HG03025 (cell line): ENCODE measurements around the gene BEX3.
"Not testable (repeated sequence)": the region's sequence is repeated elsewhere in the genome, so short reads cannot be mapped to it uniquely, and the experiment has no call there.

Experiments
- ATAC-seq: cut with Tn5 transposase; IDR thresholded peaks from one replicate; pipeline ENCODE4 v1.9.1; 2021; ENCODE audit warnings: mild to moderate bottlenecking, moderate library complexity; ENCODE audit not compliant: unreplicated experiment, low FRiP score

BEX3 gene

DNA sequence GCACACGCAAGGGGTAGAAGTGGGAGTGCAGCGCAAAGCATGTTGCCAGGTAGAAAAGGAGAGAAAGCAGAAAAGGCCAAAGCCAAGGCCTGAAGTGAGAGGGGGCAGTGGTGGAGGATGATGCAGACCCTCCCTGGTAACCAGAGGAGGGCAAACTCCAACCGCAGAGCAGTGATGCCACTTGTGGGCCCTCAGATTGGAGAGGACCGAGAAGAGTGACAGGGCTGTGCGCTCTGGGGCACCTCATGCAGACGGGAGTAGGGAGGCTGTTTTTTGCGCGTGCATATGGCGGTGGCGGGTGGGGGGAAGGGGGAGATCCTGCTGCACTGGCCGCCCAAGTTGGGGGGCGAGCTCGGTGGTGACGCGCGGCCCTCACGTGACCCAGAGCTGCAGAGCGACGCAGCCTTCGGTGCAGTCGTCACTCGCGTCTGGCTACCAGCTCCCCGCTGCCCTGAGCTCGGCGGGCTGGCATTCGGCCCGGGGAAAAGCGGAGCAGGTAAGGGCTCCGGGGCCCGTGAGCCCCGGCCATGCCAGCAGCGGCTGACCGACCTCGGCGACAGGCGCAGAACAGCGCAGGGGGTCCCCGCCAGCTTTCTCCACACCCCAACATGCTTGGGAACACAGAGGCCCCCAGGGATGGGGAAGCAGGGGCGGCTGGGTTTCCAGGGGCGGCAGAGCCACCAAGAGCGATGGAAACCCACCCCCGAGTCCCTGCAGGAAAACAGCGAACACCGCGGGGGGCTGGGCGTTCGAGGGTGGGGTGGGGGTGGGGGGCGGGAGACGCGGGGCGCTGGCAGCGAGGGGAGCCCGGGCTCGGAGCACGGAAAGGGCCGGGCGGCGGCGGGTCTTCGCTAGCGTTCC, at the start of gene BEX3:
TSS of gene BEX3 (plus strand) at position 421 of the 861 bp plus-strand sequence. CDS start 984 bp downstream, outside the sequence.
- no peak for ATAC-seq

DNA sequence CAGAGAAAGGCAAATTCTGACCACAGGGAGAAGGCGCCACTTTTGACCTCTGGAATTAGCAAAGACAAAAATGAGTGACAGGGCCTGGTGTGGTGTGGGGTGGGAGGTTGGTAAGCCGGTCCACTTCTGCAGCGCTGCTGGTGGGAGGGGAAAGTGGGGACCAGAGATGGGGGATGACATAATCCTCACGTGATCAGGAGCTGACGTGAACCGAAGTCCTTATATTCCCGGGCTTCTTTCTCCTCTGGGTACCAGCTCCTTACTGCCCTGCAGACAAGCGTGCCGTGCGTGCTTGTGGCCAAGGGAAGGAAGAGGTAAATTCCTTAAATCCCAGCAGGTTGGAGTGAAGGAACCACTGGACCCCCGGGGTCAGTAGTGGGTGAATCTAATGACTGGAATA, 46.3 kb upstream of the BEX3 start, which contains the start of gene TCEAL7:
TSS of gene TCEAL7 (plus strand) at position 249 of the 400 bp plus-strand sequence. CDS start 1,165 bp downstream, outside the sequence.
- no peak for ATAC-seq

DNA sequence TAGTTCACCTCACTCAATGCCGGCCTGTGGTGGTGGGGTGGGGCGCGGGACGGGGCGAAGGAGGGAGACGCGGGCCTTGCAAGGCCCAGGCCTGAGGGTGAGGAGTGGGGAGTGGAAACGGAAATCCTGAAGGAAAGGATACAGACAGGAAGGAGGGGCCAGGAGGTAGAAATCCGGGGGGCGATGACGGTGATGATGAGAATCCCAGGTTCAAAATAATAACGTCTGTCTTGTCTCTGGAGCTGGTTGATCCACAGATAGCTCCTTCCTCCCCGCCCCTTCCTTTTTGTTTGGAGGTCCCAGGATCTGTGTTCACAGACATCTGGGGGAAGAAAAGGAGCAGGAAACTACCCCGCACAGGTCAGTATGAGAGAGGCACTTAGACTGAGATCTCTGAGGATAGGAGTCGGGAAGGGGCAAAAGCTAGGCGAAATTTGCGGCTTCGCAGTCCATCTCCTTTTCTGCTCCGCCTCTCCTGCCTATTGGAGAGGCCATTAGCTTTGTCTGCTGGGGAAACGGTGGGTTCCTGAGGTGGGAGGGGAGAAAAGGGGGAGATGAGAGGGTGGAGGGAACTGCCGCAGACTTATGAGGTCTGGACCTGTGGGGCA, 45.6 kb upstream of the BEX3 start:
- ATAC-seq, result no peak

DNA sequence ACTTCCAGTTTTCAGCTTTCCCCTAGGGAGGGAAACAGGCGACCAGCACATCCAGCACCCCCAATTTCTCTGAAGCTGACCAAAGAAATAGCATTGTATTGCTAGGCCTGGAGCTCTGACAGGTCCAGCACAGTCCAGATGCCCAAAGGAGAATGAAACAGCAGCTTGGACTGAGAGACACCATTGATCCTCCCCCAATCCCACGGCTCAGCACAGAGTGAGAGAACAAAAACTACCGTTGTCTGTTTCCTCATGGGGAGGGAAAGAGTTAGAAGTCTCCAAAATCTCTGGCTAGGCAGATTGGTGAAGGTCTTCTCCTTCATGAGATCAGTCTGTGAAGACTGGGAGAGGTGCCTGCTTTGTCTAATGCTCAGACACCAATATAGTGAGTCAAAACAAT, 37.7 kb upstream of the BEX3 start:
- no peak for ATAC-seq

DNA sequence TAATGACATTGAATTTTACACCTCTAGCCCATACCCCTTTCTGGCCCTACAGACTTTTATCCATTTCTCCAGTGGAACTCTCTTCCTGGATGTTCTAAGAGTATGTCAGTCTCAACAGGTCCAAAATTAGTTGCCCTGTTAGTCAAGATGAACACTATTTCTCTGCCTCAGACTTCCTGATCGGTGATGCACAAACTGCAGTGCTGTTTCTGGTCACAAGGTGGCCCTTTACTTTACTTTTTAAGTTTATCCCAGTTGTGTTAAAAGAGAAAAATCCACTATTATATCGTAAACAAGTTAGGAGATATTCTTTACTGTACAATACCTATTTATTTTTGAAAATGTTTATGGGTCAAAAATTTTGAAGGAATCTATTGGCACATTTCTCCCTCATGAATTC, 33.2 kb upstream of the BEX3 start:
- no peak for ATAC-seq

DNA sequence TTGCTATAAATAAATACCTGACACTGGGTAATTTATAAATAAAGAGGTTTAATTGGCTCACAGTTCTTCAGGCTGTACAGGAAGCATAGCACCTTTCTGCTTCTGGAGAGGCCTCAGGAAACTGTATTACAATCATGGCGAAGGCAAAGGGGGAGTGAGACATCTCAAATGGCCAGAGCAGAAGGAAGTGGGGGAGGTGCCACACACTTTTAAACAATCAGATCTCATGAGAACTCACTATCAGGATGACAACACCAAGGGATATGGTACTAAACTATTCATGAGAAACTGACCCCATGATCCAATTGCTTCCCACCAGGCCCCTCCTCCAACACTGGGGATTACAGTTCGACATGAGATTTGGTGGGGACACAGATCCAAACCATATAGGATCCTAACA, 31.7 kb upstream of the BEX3 start:
- ATAC-seq, result no peak

DNA sequence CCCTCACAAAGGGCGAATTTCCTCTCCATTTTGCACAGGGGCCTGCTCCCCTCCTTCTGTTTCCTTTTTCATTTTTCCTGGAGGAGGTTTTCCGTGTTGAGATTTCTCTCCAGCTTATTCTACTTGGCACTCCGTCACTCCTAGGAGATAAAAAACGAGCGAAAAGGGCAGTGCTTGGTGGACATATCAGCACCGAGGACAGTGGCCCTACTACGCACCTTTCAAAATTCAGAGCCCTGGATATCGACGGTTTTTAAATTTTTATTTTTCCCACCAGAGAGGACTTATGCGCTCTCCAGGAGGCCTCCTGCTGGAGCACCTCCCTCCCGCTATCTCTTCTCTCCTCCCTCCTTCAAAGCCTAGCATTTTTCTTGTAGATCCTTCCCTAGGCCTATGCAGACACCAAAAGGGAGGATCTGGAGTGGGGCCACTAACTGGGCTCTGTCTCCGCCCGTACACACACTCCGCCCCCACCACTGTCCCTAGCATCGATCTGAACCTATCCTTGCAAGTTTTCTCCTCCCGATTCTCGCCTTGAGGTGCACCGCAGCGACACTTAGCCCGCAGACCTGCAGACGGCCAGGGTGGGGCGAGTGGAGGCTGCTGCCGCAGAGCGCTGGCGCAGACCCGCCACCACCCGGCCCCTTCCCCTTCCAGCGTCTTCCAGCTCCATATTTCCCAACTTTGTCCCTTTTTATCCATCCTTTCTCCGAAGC, 28.5 kb upstream of the BEX3 start:
- no peak for ATAC-seq

DNA sequence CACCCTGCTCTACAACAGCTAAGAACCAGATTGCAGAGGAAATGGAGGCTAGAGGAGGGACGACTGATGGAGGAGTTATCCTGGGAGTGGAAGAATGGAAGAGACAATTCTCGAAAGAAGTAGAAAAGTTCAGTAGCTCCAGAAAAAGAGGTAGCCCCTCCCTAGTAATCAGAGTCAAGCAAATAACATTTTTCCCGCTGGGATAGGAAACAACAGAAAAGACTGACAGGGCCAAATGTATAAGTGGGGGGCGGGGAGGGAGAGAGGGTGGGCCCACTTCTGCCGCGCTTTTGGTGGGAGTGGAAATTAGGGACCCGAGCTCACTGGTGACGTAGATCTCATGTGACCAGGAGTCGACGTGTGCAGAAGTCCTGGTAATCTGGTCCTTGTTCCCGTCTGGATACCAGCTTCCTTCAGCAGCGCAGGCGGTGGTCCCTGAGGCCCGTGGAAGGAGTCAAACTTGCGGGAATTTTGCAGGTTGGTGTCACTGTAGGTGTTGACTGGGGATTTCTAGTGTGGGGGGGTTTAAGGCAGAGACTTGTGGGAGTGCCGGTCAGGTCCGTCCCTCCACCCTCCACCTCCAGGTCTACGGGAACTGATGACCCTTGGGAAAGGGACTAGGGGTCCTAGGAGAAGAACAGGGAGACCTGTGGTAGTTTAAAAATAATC, 20.1 kb upstream of the BEX3 start, which contains the start of gene TCEAL9:
TSS of gene TCEAL9 (plus strand) at position 377 of the 669 bp plus-strand sequence. CDS start 1,179 bp downstream, outside the sequence.
- ATAC-seq, result no peak

DNA sequence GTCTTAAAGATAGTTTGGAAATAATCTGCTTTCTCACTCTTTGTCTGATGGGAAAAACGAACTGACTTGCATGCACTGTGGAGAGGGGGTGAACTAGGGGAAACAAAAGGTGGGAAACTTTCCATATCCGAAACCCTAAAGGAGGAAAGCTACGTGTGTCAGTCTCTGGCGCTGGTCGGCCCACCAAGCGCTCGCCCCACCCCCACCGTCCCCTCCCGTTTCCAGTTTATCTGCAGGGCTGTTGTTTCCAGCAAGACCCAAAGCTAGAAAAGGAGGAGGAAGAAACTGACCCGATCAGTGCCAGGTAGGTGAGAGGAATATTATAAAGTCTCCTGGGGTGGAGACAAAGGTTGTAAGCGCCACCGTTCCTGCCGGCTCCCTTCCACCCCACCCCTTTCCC, 19.5 kb upstream of the BEX3 start:
- no peak for ATAC-seq

DNA sequence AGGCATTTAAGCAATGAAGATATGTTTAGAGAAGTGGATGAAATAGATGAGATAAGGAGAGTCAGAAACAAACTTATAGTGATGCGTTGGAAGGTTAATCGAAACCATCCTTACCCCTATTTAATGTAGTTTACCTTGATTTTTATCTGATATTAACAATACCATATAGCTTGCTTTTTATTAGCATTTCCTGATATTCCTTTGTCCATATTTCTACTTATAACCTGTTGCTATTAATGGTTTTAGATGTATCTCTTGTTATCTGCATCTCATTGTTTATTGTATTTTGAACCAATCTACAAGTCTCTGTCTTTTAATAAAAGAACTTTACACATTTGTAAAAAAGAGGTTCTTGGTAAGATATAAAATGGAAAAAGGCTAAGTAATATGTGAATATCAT, 18.5 kb upstream of the BEX3 start:
- ATAC-seq, result no peak

DNA sequence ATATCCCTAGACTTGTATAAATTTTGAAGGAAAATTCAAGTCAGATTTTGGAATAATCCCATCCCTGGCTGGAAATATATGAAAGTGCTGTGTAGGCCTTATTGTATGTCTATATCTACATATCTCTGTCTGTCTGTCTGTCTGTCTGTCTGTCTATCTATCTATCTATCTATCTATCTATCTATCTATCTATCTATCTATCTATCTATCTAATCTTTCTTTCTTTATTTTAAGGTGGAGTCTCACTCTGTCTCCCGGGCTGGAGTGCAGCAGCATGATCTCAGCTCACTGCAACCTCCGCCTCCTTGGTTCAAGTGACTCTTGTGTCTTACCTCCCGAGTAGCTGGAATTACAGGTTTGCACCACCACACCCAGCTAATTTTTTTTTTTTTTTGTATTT, 16.7 kb upstream of the BEX3 start:
- not testable (repeated sequence) for ATAC-seq

DNA sequence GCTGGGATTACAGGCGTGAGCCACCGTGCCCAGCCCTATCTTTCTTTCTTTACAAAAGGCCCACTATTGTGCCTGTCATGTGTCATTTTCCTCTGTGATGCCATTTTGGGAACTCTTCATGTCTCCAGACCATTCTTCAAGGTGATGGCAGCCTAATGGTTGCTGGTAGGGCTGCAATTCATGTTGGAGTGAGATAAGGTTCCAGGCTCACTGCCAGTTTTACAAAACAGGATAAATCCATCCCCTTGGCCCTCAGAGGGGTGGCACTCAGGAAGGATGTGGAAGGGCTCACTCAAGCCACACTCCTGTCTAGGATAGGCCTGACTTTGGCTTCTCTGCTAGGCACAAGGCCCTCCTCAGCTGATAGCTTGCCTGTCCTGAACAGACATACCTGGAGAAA, 16.2 kb upstream of the BEX3 start:
- no peak for ATAC-seq

DNA sequence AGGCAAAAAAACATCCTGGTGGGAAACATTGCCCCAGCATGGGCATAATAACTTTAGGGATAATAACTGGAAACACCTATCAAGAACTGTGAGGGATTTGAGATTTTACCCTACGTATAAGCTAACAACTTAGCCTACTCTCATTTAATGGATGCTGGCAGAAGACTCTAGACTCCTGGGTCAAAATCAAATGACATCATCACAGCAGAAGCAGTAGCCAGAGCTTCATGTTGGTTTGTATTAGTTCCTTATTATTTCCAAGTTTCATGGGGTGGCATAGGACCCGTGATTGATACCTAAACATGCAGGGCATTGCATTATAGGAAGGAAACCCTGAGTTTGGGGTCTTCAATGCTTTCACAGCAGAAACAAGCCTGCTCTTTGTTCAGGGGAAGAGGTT, 15.4 kb upstream of the BEX3 start:
- no peak for ATAC-seq

DNA sequence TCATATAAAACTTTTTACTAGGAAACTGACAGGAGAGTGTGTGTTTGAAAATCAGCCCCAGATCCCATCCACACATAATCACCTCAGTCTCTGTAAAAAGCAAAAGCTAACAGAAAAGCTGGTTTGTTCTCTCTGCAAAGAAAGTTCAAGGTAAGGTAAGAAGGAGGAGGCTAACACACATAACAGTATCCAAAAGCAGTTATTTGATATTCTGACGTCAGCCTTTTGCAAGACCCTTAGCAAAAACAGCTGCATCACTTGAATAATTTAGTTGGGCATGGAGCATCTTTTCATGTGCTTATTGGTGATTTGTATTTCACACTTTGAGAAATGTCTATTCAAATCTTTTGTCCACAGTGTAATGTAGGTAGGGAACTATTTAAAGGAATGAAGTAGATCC, 14.5 kb upstream of the BEX3 start:
- no peak for ATAC-seq

DNA sequence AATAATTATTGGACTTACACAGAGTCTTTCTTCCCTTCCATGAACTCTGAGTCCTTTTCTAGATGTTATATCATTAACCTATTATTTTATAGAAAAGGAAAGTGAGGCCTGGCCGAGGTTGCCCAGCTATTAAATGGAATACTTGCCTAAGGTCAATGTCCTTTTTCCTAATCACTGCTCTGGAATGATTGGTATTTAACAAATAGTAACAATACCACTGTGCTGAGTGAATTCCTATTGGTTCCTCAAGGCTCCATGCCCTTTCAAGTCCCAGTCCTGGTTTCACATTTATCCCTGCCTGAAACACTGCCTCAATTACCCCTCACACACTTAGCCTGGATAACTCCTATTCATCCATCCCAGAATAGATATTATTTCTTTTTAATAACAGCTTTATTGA, 13.9 kb upstream of the BEX3 start:
- no peak for ATAC-seq

DNA sequence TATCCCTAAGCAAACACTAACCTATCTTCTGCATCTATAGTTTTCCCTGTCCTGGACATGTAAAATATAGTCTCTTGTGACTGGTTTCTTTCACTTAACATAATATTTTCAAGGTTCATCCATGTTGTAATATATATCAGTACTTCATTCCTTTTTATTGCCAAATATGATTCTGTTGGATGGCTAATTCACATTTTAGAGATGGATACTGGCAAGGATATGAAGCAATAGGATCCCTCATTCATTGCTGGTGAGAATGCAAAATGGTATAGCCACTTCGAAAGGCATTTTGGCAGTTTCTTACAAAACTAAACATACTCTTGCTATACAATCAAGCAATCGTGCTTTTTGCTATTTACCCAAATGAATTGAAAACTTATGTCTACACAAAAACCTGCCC, 13.3 kb upstream of the BEX3 start:
- ATAC-seq, result no peak

DNA sequence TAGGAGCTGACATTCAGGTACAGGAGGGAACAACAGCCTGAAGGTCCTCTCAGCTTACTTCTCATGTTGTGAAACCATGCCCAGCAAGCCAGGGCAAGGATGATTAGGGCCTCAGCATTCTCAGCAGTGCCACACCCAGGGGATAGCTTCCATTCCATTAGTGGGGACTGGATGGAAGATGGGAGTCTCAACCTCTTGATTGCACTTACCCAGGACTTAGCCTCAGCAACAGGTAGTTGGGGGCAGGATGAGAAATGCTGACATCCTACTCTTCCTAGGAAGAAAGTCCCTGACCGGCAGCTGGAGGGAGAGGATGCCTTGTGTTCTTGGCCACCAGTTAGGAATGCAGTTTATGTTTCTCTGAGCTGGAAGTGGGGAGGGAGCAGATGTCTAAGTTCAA, 8.8 kb upstream of the BEX3 start:
- ATAC-seq, result no peak

DNA sequence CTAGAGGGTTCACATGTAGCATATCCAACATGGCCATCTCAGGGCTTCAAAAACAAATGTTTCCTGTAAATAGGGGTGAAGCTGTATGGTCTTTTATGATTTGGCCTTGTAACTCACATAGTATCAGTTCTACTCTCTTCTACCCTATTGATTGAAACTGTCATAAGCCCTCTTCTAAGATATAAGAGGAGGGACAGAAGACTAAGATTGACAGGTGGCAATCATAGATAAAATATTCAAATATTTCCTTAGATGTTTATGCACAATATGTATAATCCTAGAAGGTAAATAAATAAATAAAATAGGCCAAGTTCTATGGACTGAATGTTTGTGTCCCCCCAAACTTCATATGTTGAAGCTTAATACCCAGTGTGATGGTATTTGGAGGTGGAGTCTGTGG, 6.9 kb upstream of the BEX3 start:
- ATAC-seq, result no peak

DNA sequence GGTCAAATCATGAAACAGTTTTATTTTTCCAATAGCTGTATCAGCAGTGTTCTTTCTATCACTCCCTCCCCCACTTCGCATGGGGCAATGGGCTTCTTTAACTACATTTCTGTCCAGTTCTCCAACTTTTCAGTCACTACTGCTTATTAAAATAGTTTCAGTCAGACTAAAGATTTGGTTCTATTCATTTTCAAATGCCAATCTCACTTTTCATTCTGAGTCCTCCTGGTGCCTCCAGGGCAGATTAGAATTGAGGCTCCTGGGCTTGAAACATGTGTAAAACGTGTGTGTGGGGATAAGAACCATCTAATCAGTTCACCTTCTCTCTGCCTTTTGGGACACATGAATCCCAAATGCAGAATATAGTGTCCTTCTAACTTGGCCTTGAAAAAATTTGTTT, 3.5 kb upstream of the BEX3 start:
- no peak for ATAC-seq

DNA sequence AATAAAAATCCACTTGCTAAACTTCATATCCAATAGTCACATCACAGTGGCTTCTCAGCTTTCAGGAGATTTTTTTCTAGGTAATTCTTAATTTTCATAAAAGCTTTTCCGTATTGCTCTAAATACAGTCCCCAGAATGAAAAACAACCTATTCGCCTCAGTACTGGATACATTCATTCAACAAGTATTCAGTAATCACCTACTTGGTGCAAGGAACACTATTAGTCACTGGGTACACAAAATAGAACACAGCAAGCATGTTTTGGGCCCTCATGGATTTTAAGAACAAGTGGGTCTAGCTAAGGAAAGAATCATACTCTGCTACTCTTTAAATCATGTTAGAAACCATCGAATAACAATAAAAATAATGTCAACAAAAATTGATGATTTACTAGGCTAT, 2.8 kb upstream of the BEX3 start:
- no peak for ATAC-seq

DNA sequence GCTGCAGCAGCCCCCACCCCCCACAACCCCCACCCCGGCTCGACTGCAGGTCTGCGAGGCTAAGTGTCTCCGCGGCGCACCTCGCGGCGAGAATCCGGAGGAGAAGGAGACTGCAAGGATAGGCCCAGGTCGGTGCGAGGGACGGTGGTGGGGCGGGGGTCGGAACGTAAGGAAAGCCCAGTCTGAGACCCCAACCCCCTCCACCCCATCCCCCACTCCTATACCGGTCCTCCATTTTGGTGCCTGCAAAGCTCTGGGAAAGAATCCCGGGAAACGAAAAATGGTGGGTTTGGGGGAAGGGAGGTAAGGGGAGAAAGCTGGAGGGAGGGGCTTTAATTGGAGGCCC, 614 bp downstream of the BEX3 start:
- ATAC-seq, result no peak
